ENCODE data around the gene CAPZA3.
"Not testable (repeated sequence)": the region's sequence is repeated elsewhere in the genome, so short reads cannot be mapped to it uniquely, and the experiment has no call there.

The CAPZA3 gene

GRCh38 chr12:18754124-18754707 lies 16.3 kb downstream of the CAPZA3 start:
- no peak for DNase-seq

- DNase-seq = no peak
Measured at GRCh38 chr12:18755341-18755740, 17.4 kb downstream of the CAPZA3 start.

GRCh38 chr12:18766479-18766878 lies 28.6 kb downstream of the CAPZA3 start:
- DNase-seq = not testable (repeated sequence)

GRCh38 chr12:18782827-18783226 lies 44.9 kb downstream of the CAPZA3 start:
- no peak for DNase-seq

- DNase-seq = not testable (repeated sequence)
Measured at GRCh38 chr12:18785465-18785864, 47.5 kb downstream of the CAPZA3 start.
